Measurements from ENCODE around the gene GET4. TPM values are rescaled to one million over a fixed set of nuclear protein-coding genes. Genes with fewer than 3 reads are reported as not detected.
A peak's percentile ranks its signal among the peaks of the same experiment; 100 is the strongest.

GET4 gene
- total and polyA plus RNA-seq, 2 of the 8 experiments (the other 6 are each of a cell fraction or from before 2014, with no cell fraction given), result 56.7 to 74.1 TPM

DNA sequence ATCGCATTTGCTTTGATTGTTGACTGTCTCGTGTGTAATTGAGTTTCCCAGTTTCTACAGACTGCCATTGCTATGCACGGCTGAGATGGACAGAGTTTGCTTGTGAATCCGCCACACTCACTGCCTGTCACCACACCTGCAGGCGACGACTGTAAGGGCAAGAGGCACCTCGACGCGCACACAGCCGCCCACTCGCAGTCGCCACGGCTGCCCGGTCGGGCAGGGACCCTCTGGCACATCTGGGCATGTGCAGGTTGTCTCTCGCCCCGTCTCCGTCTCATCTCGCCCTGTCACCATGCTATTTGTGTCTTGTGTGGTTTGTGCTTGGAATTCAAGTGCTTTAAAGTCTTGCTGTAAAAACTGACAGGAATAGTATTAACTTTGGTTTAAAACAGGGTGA lies 26.6 kb upstream of the GET4 start:
- no peaks in the 10 kb centered on the region for H3K4me1 ChIP-seq (replicated peaks in 1 of 4; ENCODE audit: control insufficient read depth in 3 of 4, insufficient read depth in 4 of 4, low read length in 3 of 4)
- H3K23ac ChIP-seq (ENCODE audit: insufficient read length), result no peak overlapping the region
- TF ChIP-seq SUZ12 (IDR thresholded peaks at IDR 0.05; ENCODE audit: low read length) (no peak), SIRT6 (IDR thresholded peaks at IDR 0.05; ENCODE audit: low read length) (no peak), EZH2 (IDR thresholded peaks at IDR 0.05; ENCODE audit: low read depth, low read length, severe bottlenecking) (no peak), NRF1 (IDR thresholded peaks at IDR 0.05; ENCODE audit: low read depth, low read length) (no peak), POLR2A (IDR thresholded peaks at IDR 0.05; ENCODE audit: control extremely low read depth in 1 of 2, low read depth in 2 of 2, low read length in 2 of 2) (no peak), HDAC2 (IDR thresholded peaks at IDR 0.05; ENCODE audit: borderline replicate concordance in 1 of 2, low read depth in 2 of 2, low read length in 2 of 2) (no peak), ZNF274 (IDR thresholded peaks at IDR 0.05; ENCODE audit: borderline replicate concordance, extremely low read depth, low read length) (no peak), SAP30 (IDR thresholded peaks at IDR 0.05; ENCODE audit: insufficient read depth, insufficient replicate concordance, low read length) (no peak)
- POLR2A ChIA-PET (ENCODE audit: partially characterized antibody), result no interaction called here
- H3K79me1 ChIP-seq (ENCODE audit: low read depth, low read length), result peaks cover 2% of the 10 kb centered on the region; the same call in 1 of the 2 replicates
- no peak overlapping the region for H3K4me2 ChIP-seq (ENCODE audit: insufficient read depth in 1 of 2, low read depth in 2 of 2, low read length in 2 of 2)
- no peaks in the 10 kb centered on the region for H3K23me2 ChIP-seq (ENCODE audit: low read depth, low read length)
- 96% methylated on average over 19 of the region's 19 CpGs; no CpG with 5 or more reads in 1 of the 2 experiments for WGBS, 2 experiments (ENCODE audit: extremely low coverage in 1 of 2, insufficient coverage in 1 of 2, insufficient read length in 1 of 2, insufficient replicate concordance in 2 of 2, low coverage in 1 of 2, low lambda C conversion rate in 2 of 2, missing lambda C conversion rate in 1 of 2)
- H2AFZ ChIP-seq (ENCODE audit: low read length), result no peak overlapping the region
- no peak overlapping the region for H3K4me3 ChIP-seq (ENCODE audit: extremely low read depth in 1 of 4, insufficient read depth in 2 of 4, low read depth in 3 of 4, low read length in 4 of 4)
- no peak overlapping the region for H3K27ac ChIP-seq (ENCODE audit: low read depth, low read length)
- H3K9ac ChIP-seq (replicated peaks in 1 of 4; ENCODE audit: extremely low read depth in 1 of 4, low read depth in 3 of 4, low read length in 3 of 4), result no peak overlapping the region
- 0 out of 2 replicates have a peak overlapping the region, but pooled peaks have one; percentile 18 for H2BK5ac ChIP-seq (ENCODE audit: low read depth, low read length)
- no peak overlapping the region for H2AK5ac ChIP-seq (ENCODE audit: low read depth, low read length)
- H3K14ac ChIP-seq (ENCODE audit: insufficient read length), result no peak overlapping the region
- no peaks in the 10 kb centered on the region for H3K27me3 ChIP-seq (replicated peaks in 1 of 4; ENCODE audit: control insufficient read depth in 3 of 4, extremely low read depth in 1 of 4, insufficient read depth in 3 of 4, low read length in 3 of 4)
- no peak overlapping the region for H2BK15ac ChIP-seq (ENCODE audit: low read length)
- H4K5ac ChIP-seq (ENCODE audit: insufficient read length, low read depth, low read length), result no peak overlapping the region
- peaks cover 0 to 17% of the 10 kb centered on the region in 2 experiments for H4K20me1 ChIP-seq (replicated peaks in 1 of 2; ENCODE audit: control insufficient read depth in 1 of 2, insufficient read depth in 2 of 2, low read length in 2 of 2)
- H2BK20ac ChIP-seq (ENCODE audit: low read length), result no peak overlapping the region
- CTCF ChIA-PET (ENCODE audit: partially characterized antibody), result interaction anchor here (0.6 to 1.4 kb wide), 6 partner anchors 9 to 37 kb away, joined by 3 to 5 read pairs (median 3); no protein-coding TSS in a partner anchor
- H3K18ac ChIP-seq (ENCODE audit: extremely low read depth, low read length), result no peak overlapping the region
- H3K56ac ChIP-seq (replicated peaks; ENCODE audit: insufficient read length, low read depth, low read length), result no peak overlapping the region
- FAIRE-seq, result no peak
- H3K4ac ChIP-seq (replicated peaks; ENCODE audit: insufficient read length, low read depth, low read length), result no peak overlapping the region
- no peak overlapping the region for H2BK120ac ChIP-seq (replicated peaks; ENCODE audit: low read depth, low read length)
- peaks cover 8 to 55% (median 40%) of the 10 kb centered on the region in 4 experiments; a peak in 7 of 8 replicates for H3K36me3 ChIP-seq (ENCODE audit: control insufficient read depth in 2 of 4, insufficient read depth in 4 of 4, low read length in 3 of 4)
- H3K79me2 ChIP-seq (ENCODE audit: control insufficient read depth in 1 of 2, insufficient read depth in 2 of 2, low read length in 2 of 2), result peaks cover 0 to 27% of the 10 kb centered on the region in 2 experiments; a peak in 1 of 4 replicates
- no peak overlapping the region for H4K91ac ChIP-seq (replicated peaks; ENCODE audit: insufficient read length, low read length)
- no peak overlapping the region for H2BK12ac ChIP-seq (ENCODE audit: low read depth, low read length)
- H4K8ac ChIP-seq (ENCODE audit: extremely low read depth, insufficient read depth, low read length), result no peak overlapping the region
- DNase-seq (ENCODE audit: low read depth in 1 of 2, low spot score in 2 of 2), result no peak
- peaks cover 0 to 2% of the 10 kb centered on the region in 2 experiments; a peak in 1 of 4 replicates for H3K9me3 ChIP-seq (ENCODE audit: insufficient read depth in 2 of 2, low read depth in 1 of 2, low read length in 1 of 2)

Measured in H1 (cell line).